ENCODE measurements around the gene TNRC6C.

- no peak for TF ChIP-seq CTCF (IDR thresholded peaks at IDR 0.05)
- no peak for TF ChIP-seq EP300 (IDR thresholded peaks at IDR 0.05)
These were observed 153.4 kb downstream of the TNRC6C start for GRCh38 chr17:78111727-78112517.

Data from sigmoid colon (tissue), 4 donors.